Diencephalon (tissue), 1 donor: Measurements from ENCODE around the gene FAM237A. TPM values are rescaled to one million over a fixed set of nuclear protein-coding genes. Genes with fewer than 3 reads are reported as not detected.

Experiments used
- total RNA-seq: library from RNA; depleted of rRNA; stranded (reverse); fragments of >200 nt; gene quantifications from one replicate; pipeline ENCODE4 v1.2.3, GENCODE V29; 2014

The FAM237A gene
- total RNA-seq = 0.46 TPM

DNA sequence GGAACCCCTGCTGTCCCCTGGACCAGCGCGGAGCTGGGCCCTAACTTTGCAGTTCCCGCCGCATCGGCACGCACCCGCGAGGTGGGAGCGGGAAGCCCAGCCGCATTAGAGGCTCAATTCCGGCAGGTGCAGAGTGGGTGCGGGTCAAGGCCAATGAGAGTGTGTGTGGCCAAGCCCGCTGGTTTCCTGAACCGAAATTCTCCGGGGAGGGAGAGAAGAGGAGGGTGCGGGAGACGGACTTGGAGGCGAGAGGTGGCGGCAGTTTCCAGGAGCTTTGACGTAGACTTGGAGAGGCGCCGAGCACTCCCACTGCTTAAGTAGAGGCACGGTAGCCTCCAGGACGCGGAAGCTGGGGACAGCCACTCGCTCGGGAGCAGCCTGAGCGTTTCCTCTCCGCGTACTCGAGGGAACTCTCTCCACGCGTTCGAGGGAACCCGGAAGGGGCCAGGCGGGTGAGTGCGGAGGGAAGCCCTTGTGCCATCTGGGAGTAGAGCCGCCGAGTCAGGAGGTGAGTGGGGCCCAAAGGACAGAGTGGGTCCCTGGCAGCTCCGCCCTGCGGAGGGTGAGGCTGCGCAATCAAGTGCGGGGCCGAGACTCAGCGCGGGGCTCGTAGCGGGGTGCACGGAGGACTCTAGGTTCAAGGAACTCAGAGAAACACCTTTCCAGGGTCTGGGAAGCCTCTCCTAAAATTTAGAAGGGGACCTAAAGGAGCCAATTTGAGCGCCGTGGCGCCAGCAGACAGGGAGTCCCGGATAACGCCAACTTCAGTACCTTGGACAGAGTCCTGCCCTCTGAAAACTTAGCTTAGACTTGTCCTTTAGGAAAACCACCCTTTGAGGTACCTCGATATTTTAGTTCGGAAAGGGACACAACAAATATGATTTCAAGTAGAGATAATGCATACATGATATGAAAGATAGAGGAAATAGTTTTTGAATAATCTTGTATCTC lies at the start of gene FAM237A:
Gene FAM237A (plus strand): TSS at position 413 of the 951 bp plus-strand sequence. CDS start 1,750 bp downstream, outside the sequence.

Other genes starting within 250 kb of the FAM237A start
- 44.1 TPM for gene ADAM23, start 199.0 kb upstream of the FAM237A start, total RNA-seq
- not detected for gene DYTN, start 75.9 kb downstream of the FAM237A start, total RNA-seq
- 13.4 TPM for gene MDH1B, start 122.8 kb downstream of the FAM237A start, total RNA-seq
- gene FASTKD2, start 123.1 kb downstream of the FAM237A start, total RNA-seq = 53.7 TPM